H1 (cell line): ENCODE data around the gene ARHGAP10.

Experiments
- CHD2 ChIP-seq: IDR thresholded peaks from 2 replicates; pipeline ENCODE4 v1.6.1; 2012; ENCODE audit warnings: low read length, improper control_type of control experiment
- CTCF ChIP-seq, 3 experiments: IDR thresholded peaks; 1 replicate in 2 of 3; 2 replicates in 1 of 3; pipeline versions ENCODE4 v1.5.1 to v1.6.1; 2011; ENCODE audit warnings: low read length in 3 of 3, mild to moderate bottlenecking in 3 of 3, inconsistent platforms in 2 of 3, low read depth in 1 of 3, moderate library complexity in 1 of 3; ENCODE audit not compliant: insufficient read depth in 1 of 3; ENCODE audit errors: control extremely low read depth in 1 of 3
- GABPA ChIP-seq: IDR thresholded peaks from 2 replicates; pipeline ENCODE4 v1.6.1; 2011; ENCODE audit warnings: mild to moderate bottlenecking, low read length, moderate library complexity, borderline replicate concordance; ENCODE audit not compliant: insufficient read depth
- KDM1A ChIP-seq: fragments of 200-600, 300-600 bp; sonication (generic); IDR thresholded peaks from 2 replicates; pipeline ENCODE4 v1.7.1; 2016; ENCODE audit warnings: mild to moderate bottlenecking, low read length, borderline replicate concordance
- MAX ChIP-seq: IDR thresholded peaks from 2 replicates; pipeline ENCODE4 v1.6.1; 2012; ENCODE audit warnings: inconsistent platforms
- PHF8 ChIP-seq: fragments of 200-600 bp; sonication (generic); conservative IDR thresholded peaks from 2 replicates; pipeline ENCODE4 v1.7.1; 2012; ENCODE audit warnings: low read depth, mild to moderate bottlenecking, inconsistent platforms, low read length, moderate library complexity
- POLR2A ChIP-seq, 2 experiments: IDR thresholded peaks; 1 replicate in 1 of 2; 2 replicates in 1 of 2; pipeline ENCODE4 v1.6.1; 2011; ENCODE audit warnings: low read depth in 2 of 2, low read length in 2 of 2, mild to moderate bottlenecking in 2 of 2; ENCODE audit errors: control extremely low read depth in 1 of 2
- USF2 ChIP-seq: IDR thresholded peaks from 2 replicates; pipeline ENCODE4 v1.6.1; 2011; ENCODE audit warnings: low read length, improper control_type of control experiment

DNA sequence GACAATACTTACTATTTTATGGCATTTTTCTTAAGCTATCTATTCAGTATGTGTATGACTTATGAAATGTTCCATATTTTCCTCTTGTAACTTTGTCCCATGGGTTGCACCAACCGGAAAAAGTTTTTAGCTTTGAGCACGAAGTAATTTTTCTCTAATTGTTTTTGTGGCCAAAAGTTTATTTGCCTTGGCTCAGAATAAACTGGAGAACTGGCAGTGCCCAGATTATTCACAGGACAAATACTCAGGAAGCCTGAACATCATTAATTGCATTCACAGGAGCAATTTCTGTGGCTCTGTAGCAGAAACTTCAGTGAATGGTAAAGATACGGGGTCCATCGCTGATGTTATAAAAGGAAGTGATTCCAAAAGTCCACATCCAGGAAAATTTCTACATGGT is 184.5 kb downstream of the ARHGAP10 start:
- TF ChIP-seq CTCF (IDR thresholded peaks at IDR 0.05; ENCODE audit: control extremely low read depth in 1 of 3, insufficient read depth in 1 of 3, low read depth in 1 of 3, low read length in 3 of 3) (no peak), PHF8 (no peak), USF2 (no peak), KDM1A (no peak), MAX (no peak), CHD2 (no peak), GABPA (no peak), POLR2A (IDR thresholded peaks at IDR 0.05; ENCODE audit: control extremely low read depth in 1 of 2, low read depth in 2 of 2, low read length in 2 of 2) (no peak)
